Erythroblast (primary cell): Measurements from ENCODE around the gene DCAF4.
"Not testable (repeated sequence)": the region's sequence is repeated elsewhere in the genome, so short reads cannot be mapped to it uniquely, and the experiment has no call there.

Source experiments
- GATA1 ChIP-seq: IDR thresholded peaks from 2 replicates; pipeline ENCODE4 v1.6.1; 2011; ENCODE audit warnings: low read depth, mild to moderate bottlenecking, control low read depth, low read length, moderate library complexity
- POLR2A ChIP-seq: IDR thresholded peaks from 2 replicates; pipeline ENCODE4 v1.6.1; 2011; ENCODE audit warnings: mild to moderate bottlenecking, low read length

- TF ChIP-seq POLR2A, GATA1: not testable (repeated sequence)
Measured at GRCh38 chr14:72962336-72962754, 36.1 kb downstream of the DCAF4 start.
